C4-2B (cell line): Measurements from ENCODE around the gene SLC22A2.

Experiments used
- H3K27ac ChIP-seq: fragments of 450-650 bp; 2 replicates; pipeline ENCODE4 v1.5.1; 2017
- CTCF ChIP-seq: fragments of 450-650 bp; conservative IDR thresholded peaks from 2 replicates; pipeline ENCODE4 v1.5.1; 2017; ENCODE audit warnings: mild to moderate bottlenecking
- ZFX ChIP-seq: fragments of 450-650 bp; IDR thresholded peaks from 2 replicates; pipeline ENCODE4 v1.6.1; 2017

Gene SLC22A2

GRCh38 chr6:160203522-160203921 lies 55.1 kb downstream of the SLC22A2 start:
- H3K27ac ChIP-seq = no peak overlapping the region
- TF ChIP-seq ZFX (no peak), CTCF (no peak)

- no peak for TF ChIP-seq ZFX
- no peak for TF ChIP-seq CTCF
- no peak overlapping the region for H3K27ac ChIP-seq
Observed at GRCh38 chr6:160203076-160203475, 55.5 kb downstream of the SLC22A2 start.

- H3K27ac ChIP-seq = no peak overlapping the region
- TF ChIP-seq ZFX (no peak), CTCF (no peak)
Observed at GRCh38 chr6:160202411-160202810, 56.2 kb downstream of the SLC22A2 start.

- no peak for TF ChIP-seq ZFX
- TF ChIP-seq CTCF = no peak
- H3K27ac ChIP-seq = no peak overlapping the region
Observed at GRCh38 chr6:160201061-160201460, 57.6 kb downstream of the SLC22A2 start.

GRCh38 chr6:160198606-160199211 lies 59.9 kb downstream of the SLC22A2 start:
- TF ChIP-seq ZFX (no peak), CTCF (no peak)
- no peak overlapping the region for H3K27ac ChIP-seq

- TF ChIP-seq ZFX = no peak
- TF ChIP-seq CTCF = no peak
- no peak overlapping the region for H3K27ac ChIP-seq
Observed at GRCh38 chr6:160197662-160198061, 61.0 kb downstream of the SLC22A2 start.

- no peak overlapping the region for H3K27ac ChIP-seq
- TF ChIP-seq ZFX (no peak), CTCF (no peak)
Observed at GRCh38 chr6:160194808-160195207, 63.8 kb downstream of the SLC22A2 start.
